ENCODE measurements around the gene RSPH1. TPM values are rescaled to one million over a fixed set of nuclear protein-coding genes. Genes with fewer than 3 reads are reported as not detected.

Gene RSPH1
- total RNA-seq, 2 donors from 2014 or later: 6.9 to 7.5 TPM

DNA sequence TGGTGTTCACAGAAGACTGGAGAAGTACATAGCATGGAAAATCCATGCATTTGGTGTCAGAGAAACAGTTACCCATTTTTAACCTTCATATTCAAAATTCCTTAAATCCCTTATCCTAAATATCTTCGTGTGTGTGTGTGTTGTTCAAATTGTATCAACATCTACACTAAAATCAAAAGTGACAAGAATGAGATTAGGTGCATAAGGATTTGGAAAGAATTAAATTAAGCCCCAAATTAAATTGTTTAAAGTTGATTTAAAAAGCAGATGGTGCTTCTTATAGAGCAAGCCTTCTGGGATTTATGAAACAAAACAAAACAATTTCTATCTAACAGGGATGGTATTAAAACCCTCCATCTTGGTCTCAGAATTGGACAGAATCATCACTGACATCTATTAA is 4.7 kb downstream of the RSPH1 start:
- Histone ChIP-seq H3K27ac (peak overlapping the region; percentile 64), H3K9ac (ENCODE audit: low read depth in 2 of 2, low read length in 2 of 2) (no peak overlapping the region), H3K27me3 (no peaks in the 10 kb centered on the region), H3K4me1 (peaks cover 13% of the 10 kb centered on the region), H3K36me3 (no peaks in the 10 kb centered on the region), H3K4me3 (no peak overlapping the region), H3K9me3 (no peaks in the 10 kb centered on the region)
- intact Hi-C loops (cut with DNase I): no loop called here
- TF ChIP-seq, protein P1, sequence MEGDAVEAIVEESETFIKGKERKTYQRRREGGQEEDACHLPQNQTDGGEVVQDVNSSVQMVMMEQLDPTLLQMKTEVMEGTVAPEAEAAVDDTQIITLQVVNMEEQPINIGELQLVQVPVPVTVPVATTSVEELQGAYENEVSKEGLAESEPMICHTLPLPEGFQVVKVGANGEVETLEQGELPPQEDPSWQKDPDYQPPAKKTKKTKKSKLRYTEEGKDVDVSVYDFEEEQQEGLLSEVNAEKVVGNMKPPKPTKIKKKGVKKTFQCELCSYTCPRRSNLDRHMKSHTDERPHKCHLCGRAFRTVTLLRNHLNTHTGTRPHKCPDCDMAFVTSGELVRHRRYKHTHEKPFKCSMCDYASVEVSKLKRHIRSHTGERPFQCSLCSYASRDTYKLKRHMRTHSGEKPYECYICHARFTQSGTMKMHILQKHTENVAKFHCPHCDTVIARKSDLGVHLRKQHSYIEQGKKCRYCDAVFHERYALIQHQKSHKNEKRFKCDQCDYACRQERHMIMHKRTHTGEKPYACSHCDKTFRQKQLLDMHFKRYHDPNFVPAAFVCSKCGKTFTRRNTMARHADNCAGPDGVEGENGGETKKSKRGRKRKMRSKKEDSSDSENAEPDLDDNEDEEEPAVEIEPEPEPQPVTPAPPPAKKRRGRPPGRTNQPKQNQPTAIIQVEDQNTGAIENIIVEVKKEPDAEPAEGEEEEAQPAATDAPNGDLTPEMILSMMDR (IDR thresholded peaks at IDR 0.05): no peak
- DNase-seq: no peak

DNA sequence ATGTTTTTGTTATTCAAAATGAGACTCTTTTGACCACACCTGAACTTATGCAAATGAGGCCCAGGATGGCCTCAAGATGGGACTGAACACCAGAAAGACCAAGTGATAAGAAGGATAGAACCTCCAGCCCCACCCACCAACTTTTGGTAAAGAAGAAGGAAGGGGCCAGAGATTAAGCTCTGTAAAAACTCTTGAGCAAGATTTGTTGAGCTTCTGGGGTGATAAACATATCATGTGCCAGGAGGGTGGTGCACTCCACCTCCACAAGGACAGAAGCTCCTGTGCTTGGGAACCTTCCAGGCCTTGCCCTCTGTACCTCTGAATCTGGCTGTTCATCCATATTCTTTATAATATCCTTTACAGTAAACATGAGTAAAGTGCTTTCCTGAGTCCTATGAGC is 5.3 kb downstream of the RSPH1 start:
- no peaks in the 10 kb centered on the region for H3K9me3 ChIP-seq
- H3K27me3 ChIP-seq: no peaks in the 10 kb centered on the region
- peaks cover 13% of the 10 kb centered on the region for H3K4me1 ChIP-seq
- no peak overlapping the region for H3K9ac ChIP-seq (ENCODE audit: low read depth in 2 of 2, low read length in 2 of 2)
- TF ChIP-seq, protein P1 (IDR thresholded peaks at IDR 0.05): no peak
- intact Hi-C loops (cut with DNase I): no loop called here
- peak overlapping the region; percentile 64 for H3K27ac ChIP-seq
- DNase-seq: peak; percentile 68
- no peaks in the 10 kb centered on the region for H3K36me3 ChIP-seq
- no peak overlapping the region for H3K4me3 ChIP-seq

DNA sequence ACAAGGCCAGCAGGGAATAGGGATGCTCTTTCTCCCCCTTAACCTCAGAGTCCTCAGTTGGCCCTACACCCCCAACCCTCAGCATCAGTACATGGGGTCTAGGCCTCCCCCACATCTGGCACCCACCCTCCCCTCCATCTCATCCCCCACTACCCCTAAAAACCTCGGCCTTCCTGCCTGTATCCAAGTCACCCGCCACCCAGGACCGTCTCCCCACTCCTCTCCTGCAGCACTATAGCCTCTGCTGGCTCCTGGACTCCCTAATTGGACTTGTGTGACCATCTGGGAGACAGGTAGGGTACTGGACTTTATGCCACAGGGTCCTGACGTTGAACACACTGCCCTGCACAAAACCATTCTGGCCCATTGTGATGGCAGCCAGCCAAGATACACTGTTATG is 6.0 kb downstream of the RSPH1 start:
- H3K27ac ChIP-seq: peak overlapping the region; percentile 64
- peaks cover 8% of the 10 kb centered on the region for H3K4me1 ChIP-seq
- no peaks in the 10 kb centered on the region for H3K36me3 ChIP-seq
- H3K9me3 ChIP-seq: no peaks in the 10 kb centered on the region
- no peak overlapping the region for H3K9ac ChIP-seq (ENCODE audit: low read depth in 2 of 2, low read length in 2 of 2)
- H3K4me3 ChIP-seq: no peak overlapping the region
- intact Hi-C loops (cut with DNase I): no loop called here
- TF ChIP-seq, protein P1 (IDR thresholded peaks at IDR 0.05): no peak
- DNase-seq: no peak
- no peaks in the 10 kb centered on the region for H3K27me3 ChIP-seq

DNA sequence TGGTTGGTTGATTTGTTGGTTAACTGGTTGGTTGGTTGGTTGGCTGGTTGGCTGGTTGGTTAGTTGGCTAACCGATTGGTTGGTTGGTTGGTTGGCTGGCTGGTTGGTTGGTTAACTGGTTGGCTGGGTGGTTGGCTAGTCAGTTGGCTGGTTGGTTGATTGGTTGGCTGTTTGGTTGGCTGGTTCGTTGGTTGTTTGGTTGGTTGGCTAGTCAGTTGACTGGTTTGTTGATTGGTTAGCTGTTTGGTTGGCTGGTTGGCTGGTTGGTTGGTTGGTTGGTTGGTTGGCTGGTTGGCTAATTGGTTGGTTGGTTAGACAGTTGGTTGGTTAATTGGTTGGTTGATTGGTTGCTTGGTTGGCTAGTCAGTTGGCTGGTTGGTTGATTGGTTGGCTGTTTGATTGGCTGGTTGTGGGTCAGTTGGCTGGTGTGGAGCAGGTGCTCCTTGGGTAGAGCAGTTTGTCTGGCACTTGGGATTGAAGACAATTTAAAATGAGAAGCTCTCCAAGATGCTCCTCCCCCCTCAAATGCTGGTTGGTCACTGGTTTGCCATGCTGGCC is 6.9 kb downstream of the RSPH1 start:
- no peak overlapping the region for H3K4me3 ChIP-seq
- intact Hi-C loops (cut with DNase I): no loop called here
- peaks cover 5% of the 10 kb centered on the region for H3K4me1 ChIP-seq
- no peak for DNase-seq
- H3K27ac ChIP-seq: no peak overlapping the region
- TF ChIP-seq, protein P1 (IDR thresholded peaks at IDR 0.05): no peak
- H3K9me3 ChIP-seq: no peaks in the 10 kb centered on the region
- no peak overlapping the region for H3K9ac ChIP-seq (ENCODE audit: low read depth in 2 of 2, low read length in 2 of 2)
- no peaks in the 10 kb centered on the region for H3K27me3 ChIP-seq
- no peaks in the 10 kb centered on the region for H3K36me3 ChIP-seq

DNA sequence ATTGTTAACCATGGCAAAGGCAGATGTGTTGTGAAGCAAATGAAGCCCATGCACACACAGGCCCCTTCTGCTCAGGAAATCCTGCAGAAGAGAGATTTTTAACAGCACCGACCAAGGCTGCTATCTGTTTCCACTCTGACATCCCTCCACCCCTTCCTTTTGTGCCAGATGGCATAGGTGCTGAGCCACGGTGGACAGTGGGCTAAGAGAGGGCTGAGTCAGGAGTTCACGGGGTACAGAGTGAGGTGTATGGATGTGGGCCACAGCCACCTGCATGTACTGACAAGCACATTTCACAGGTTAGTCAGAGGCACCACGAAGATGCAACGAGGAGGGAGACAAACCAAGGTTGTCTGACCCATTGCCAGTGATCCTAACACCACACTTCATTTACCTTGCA is 9.5 kb downstream of the RSPH1 start:
- intact Hi-C loops (cut with DNase I): no loop called here
- DNase-seq: no peak

More for the DNA sequence above, 9.5 kb downstream of the RSPH1 start:
- Histone ChIP-seq H3K27me3 (no peaks in the 10 kb centered on the region), H3K4me3 (no peak overlapping the region), H3K9me3 (no peaks in the 10 kb centered on the region), H3K36me3 (no peaks in the 10 kb centered on the region), H3K27ac (no peak overlapping the region), H3K9ac (ENCODE audit: low read depth in 2 of 2, low read length in 2 of 2) (no peak overlapping the region), H3K4me1 (peaks cover 10% of the 10 kb centered on the region)
- TF ChIP-seq, protein P1 (IDR thresholded peaks at IDR 0.05): no peak

Measured in colonic mucosa (tissue), 4 donors.